Adrenal gland (tissue), 12 donors: Measurements from ENCODE around the gene GLB1L3. TPM values are rescaled to one million over a fixed set of nuclear protein-coding genes. Genes with fewer than 3 reads are reported as not detected.

Experiments used
- DNase-seq, 7 donors: peaks; one replicate each; pipeline ENCODE4 v3.0.0-alpha.2; 2019 to 2020
- H3K27ac ChIP-seq, 5 donors: fragments of 200-600 bp; sonication (generic) in 4 of 5; 1 replicate in 3 of 5; 2 replicates in 2 of 5; pipeline versions ENCODE4 v1.5.1 to v1.8.0; 2016 to 2020; ENCODE audit warnings: mild to moderate bottlenecking in 1 of 5
- H3K27me3 ChIP-seq: fragments of 200-600 bp; 2 replicates; pipeline ENCODE4 v1.8.0; 2021
- H3K36me3 ChIP-seq, 2 donors: fragments of 200-600 bp; replicated peaks in 1 of 2; 1 replicate in 1 of 2; 2 replicates in 1 of 2; pipeline versions ENCODE4 v1.5.1 to v1.8.0; 2018 to 2022
- H3K4me1 ChIP-seq, 2 donors: fragments of 200-600 bp; replicated peaks in 1 of 2; 1 replicate in 1 of 2; 2 replicates in 1 of 2; pipeline versions ENCODE4 v1.5.1 to v1.8.0; 2018 to 2021
- H3K4me3 ChIP-seq, 4 donors: fragments of 200-600 bp; sonication (generic) in 3 of 4; one replicate each; pipeline ENCODE4 v1.5.1; 2016 to 2018
- H3K9me3 ChIP-seq, 3 donors: fragments of 200-600 bp; sonication (generic) in 1 of 3; replicated peaks in 1 of 3; 1 replicate in 2 of 3; 2 replicates in 1 of 3; pipeline versions ENCODE4 v1.5.1 to v1.8.0; 2016 to 2021
- POLR2A ChIP-seq, 2 donors: fragments of 450-650 bp; IDR thresholded peaks; one replicate each; pipeline ENCODE4 v1.6.1; 2017; ENCODE audit warnings: antibody characterized with exemption in 2 of 2, mild to moderate bottlenecking in 2 of 2, moderate library complexity in 1 of 2
- WGBS, 4 donors: extraction: QIAGEN DNeasy Blood & Tissue Kit in 2 of 4; methylation state at CpG; one replicate each; pipeline versions ENCODE4 v1.1.5 to v1.1.7; 2013 to 2017; 5-methylcytosine and 5-hydroxymethylcytosine counted together
- intact Hi-C, 2 donors: fragments of 100-400 bp; cut with DNase I; formaldehyde crosslinking; loops; one replicate each; pipeline versions ENCODE4 v1.14.1 to v1.15.0; 2022 to 2023
- polyA plus RNA-seq, 3 donors: library from polyadenylated mRNA; stranded (reverse); fragments of 200-250 nt in 2 of 3; fragments of 350-450 nt in 1 of 3; fragmentation: Illumina TruSeq in 1 of 3; extraction: RNeasy Lipid Tissue Mini Kit (QIAGEN cat#74804) in 1 of 3; gene quantifications; one replicate each; pipeline ENCODE4 v1.2.3, GENCODE V29; 2013 to 2014
- total RNA-seq, 9 donors: library from RNA; depleted of rRNA in 4 of 9; stranded (reverse); fragments of >200 nt in 4 of 9; fragments of 120-200 nt in 1 of 9; fragmentation: NEBNext Ultra II Directional in 1 of 9; extraction: Animal tissue kit (Norgen Biotek cat#: 25700) in 1 of 9; gene quantifications; one replicate each; pipeline versions ENCODE4 v1.1.0 to v1.2.4, GENCODE V29; 2013 to 2023
- TF ChIP-seq, protein P1 (sequence below), 6 experiments: fragments of 450-650 bp in 4 of 6; fragments of 200-600 bp in 2 of 6; sonication (generic) in 1 of 6; IDR thresholded peaks; 1 replicate in 5 of 6; 2 replicates in 1 of 6; pipeline versions ENCODE4 v1.5.1 to v1.8.0; 2016 to 2021; ENCODE audit warnings: antibody characterized with exemption in 6 of 6, mild to moderate bottlenecking in 2 of 6, moderate library complexity in 1 of 6
- donor health status: healthy with polysubstance abuse.
- donor health status: Bipolar disorder and iron deficiency.
- donor health status: DM: yes; HTN: yes; CAD: no.
- donor health status: DM: no; HTN: no; CAD: no.
- donor health status: DM: no; HTN: no; CAD: no.
- donor health status: DM: yes; HTN: yes; CAD: no.

GLB1L3 gene
- total and polyA plus RNA-seq, 12 donors: 0.06 to 1.4 (median 0.51) TPM; not detected in 5

DNA sequence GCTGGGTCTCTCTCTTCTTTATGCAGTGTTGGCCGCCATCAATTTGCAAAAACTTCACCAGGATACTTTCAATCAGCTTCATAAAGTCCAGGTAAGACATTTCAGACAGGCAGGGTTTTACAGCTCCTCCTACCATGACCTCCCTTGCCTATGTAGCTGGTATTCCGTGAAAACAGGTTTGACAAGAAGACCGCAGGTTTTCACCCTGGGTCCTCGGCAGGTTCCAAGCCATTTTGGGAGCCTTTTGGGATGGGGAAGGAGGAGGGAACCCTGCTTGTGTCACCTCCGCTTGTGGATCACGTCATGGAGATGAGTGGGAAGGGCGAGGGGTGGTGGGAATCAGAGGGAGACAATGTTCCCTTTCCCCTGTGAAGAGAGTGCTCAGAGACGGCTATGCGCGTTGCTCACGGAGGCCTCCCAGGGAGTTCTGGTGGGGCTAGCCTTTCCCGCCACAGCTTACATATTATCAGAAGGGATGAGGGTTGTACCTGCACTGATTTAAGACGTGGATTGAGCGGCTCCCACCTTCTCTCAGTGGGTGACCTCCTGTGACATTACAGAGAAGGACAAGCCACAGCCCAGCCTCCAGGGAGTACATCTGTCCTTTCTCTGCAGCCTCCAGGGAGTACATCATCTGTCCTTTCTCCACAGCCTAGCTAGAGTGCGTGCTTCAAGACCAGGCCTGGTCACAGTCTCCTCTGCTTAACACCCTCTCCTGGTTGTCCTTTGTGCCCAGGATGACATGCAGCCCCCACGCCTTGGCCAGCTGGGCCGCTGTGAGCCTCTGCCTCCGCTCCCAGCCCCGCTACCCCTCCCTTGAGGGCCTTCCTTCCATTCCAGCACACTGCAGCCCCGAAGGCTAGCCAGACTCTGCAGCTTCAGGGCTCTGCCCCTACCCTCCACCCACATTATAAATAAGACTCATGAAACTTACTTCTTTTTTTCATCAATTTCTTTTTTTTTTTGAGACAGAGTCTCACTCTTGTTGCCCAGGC, 17.2 kb downstream of the GLB1L3 start:
- DNase-seq: no peak
- Histone ChIP-seq H3K9me3 (no peaks in the 10 kb centered on the region), H3K36me3 (no peaks in the 10 kb centered on the region), H3K27ac (no peak overlapping the region), H3K4me3 (no peak overlapping the region), H3K27me3 (no peaks in the 10 kb centered on the region), H3K4me1 (no peaks in the 10 kb centered on the region)
- 78 to 84% (median 81%) methylated on average over 19 to 20 of the region's 20 CpGs for WGBS, 4 donors
- TF ChIP-seq, protein P1, sequence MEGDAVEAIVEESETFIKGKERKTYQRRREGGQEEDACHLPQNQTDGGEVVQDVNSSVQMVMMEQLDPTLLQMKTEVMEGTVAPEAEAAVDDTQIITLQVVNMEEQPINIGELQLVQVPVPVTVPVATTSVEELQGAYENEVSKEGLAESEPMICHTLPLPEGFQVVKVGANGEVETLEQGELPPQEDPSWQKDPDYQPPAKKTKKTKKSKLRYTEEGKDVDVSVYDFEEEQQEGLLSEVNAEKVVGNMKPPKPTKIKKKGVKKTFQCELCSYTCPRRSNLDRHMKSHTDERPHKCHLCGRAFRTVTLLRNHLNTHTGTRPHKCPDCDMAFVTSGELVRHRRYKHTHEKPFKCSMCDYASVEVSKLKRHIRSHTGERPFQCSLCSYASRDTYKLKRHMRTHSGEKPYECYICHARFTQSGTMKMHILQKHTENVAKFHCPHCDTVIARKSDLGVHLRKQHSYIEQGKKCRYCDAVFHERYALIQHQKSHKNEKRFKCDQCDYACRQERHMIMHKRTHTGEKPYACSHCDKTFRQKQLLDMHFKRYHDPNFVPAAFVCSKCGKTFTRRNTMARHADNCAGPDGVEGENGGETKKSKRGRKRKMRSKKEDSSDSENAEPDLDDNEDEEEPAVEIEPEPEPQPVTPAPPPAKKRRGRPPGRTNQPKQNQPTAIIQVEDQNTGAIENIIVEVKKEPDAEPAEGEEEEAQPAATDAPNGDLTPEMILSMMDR (IDR thresholded peaks at IDR 0.05): no peak
- TF ChIP-seq POLR2A (IDR thresholded peaks at IDR 0.05): no peak
- intact Hi-C loops: no loop called here

DNA sequence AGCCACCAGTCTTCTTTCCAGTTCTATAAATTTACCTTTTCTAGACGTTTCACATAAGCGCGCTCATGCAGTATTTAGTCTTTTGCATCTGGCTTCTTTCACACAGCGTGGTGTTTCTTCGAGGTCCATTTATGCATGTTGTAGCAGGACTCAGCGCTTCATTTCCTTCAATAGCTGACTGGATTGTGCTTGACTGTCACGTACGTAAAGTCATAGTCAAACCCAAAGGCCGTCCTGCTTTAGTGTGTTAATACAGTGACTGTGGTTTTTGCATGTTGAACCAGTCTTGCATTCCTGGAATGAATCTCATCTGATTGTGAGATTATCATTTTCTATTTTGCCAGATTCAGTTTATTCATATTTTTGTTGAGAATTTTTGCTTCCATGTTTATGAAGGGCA, 18.5 kb downstream of the GLB1L3 start:
- H3K4me1 ChIP-seq: no peaks in the 10 kb centered on the region
- H3K9me3 ChIP-seq: no peaks in the 10 kb centered on the region
- intact Hi-C loops: no loop called here
- H3K27ac ChIP-seq: no peak overlapping the region
- H3K4me3 ChIP-seq: no peak overlapping the region
- no peak for TF ChIP-seq POLR2A (IDR thresholded peaks at IDR 0.05)
- TF ChIP-seq, protein P1 (IDR thresholded peaks at IDR 0.05): no peak
- no peak for DNase-seq
- WGBS, 4 donors: 61 to 88% (median 78%) methylated on average over 9 of the region's 9 CpGs
- H3K36me3 ChIP-seq: no peaks in the 10 kb centered on the region
- no peaks in the 10 kb centered on the region for H3K27me3 ChIP-seq

DNA sequence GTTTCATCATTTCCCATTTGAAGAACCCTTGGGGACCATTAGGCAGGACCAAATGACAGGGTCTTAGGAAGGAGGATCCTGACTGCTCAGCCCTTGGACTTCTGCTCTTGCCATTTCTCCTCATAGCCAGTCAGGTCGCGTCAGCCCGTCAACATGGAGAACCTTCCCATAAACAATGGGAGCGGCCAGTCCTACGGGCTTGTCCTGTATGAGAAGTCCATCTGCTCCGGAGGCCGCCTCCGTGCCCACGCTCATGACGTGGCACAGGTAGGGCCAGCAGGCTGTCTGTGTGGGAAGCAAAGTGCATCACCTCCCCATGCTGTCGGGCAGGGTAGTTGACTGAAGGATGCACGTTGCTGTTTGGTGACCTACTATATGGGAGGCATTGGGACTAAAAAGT, 36.0 kb downstream of the GLB1L3 start:
- Histone ChIP-seq H3K27ac (no peak overlapping the region), H3K36me3 (no peaks in the 10 kb centered on the region), H3K27me3 (no peaks in the 10 kb centered on the region), H3K4me1 (no peaks in the 10 kb centered on the region), H3K4me3 (no peak overlapping the region), H3K9me3 (peaks cover 0 to 5% (median 0%) of the 10 kb centered on the region in 3 donors)
- no peak for DNase-seq
- intact Hi-C loops: no loop called here
- no peak for TF ChIP-seq POLR2A (IDR thresholded peaks at IDR 0.05)
- TF ChIP-seq, protein P1 (IDR thresholded peaks at IDR 0.05): no peak
- WGBS, 4 donors: 85 to 87% (median 86%) methylated on average over 12 of the region's 12 CpGs

GRCh38 chr11:134312807-134313206, 36.6 kb downstream of the GLB1L3 start:
- Histone ChIP-seq H3K27ac (no peak overlapping the region), H3K27me3 (no peaks in the 10 kb centered on the region), H3K9me3 (peaks cover 0 to 5% (median 0%) of the 10 kb centered on the region in 3 donors), H3K4me3 (no peak overlapping the region), H3K4me1 (no peaks in the 10 kb centered on the region), H3K36me3 (no peaks in the 10 kb centered on the region)
- no peak for TF ChIP-seq POLR2A (IDR thresholded peaks at IDR 0.05)
- TF ChIP-seq, protein P1 (IDR thresholded peaks at IDR 0.05): no peak
- DNase-seq: no peak
- intact Hi-C loops: no loop called here
- WGBS, 4 donors: 76 to 92% (median 84%) methylated on average over 5 of the region's 5 CpGs
